Measurements from ENCODE around the gene PRODH2. TPM values are rescaled to one million over a fixed set of nuclear protein-coding genes. Genes with fewer than 3 reads are reported as not detected.

PRODH2 gene
- total RNA-seq, 1 donor from 2014 or later, result not detected

DNA sequence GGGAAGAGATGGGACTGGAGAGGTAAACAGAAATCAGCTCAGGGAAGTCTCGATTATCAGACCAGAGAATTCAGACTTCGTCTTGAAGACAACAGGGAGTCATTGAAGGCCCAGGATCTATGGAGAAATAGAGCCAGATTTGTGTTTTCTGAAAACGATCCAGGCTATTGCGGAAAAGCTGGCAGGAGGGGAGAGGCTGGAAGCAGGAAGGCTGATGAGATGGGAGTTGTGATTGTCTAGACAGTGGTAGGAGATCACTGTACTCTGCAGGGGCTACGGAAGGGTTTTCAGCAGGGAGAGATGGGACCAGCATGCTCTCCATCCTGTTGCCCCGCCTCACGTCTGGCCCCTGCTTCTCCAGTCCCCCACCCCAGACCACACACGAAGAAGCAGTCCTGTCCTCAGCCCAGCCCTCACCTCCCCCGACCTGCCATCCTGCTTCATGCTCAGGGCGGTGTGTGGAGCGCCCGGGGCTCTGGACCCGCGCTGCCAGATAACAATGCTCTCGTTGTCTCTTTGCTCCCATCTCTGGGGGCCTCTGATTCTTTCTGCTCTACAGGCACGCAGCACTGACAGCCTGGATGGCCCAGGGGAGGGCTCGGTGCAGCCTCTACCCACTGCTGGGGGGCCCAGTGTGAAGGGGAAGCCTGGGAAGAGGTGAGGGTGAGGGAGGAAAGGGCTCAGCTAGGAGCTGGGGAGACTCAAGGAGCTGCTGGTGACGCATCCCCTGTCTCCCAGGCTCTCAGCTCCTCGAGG lies 35.4 kb downstream of the PRODH2 start:
- Histone ChIP-seq H3K36me3 (no peaks in the 10 kb centered on the region), H3K4me1 (peaks cover 4% of the 10 kb centered on the region), H3K27me3 (no peaks in the 10 kb centered on the region), H3K27ac (no peak overlapping the region), H3K9me3 (no peaks in the 10 kb centered on the region), H3K4me3 (no peak overlapping the region)
- intact Hi-C loops (cut with DNase I), result no loop called here
- ATAC-seq (no peak), DNase-seq (no peak)
- TF ChIP-seq, protein P1, sequence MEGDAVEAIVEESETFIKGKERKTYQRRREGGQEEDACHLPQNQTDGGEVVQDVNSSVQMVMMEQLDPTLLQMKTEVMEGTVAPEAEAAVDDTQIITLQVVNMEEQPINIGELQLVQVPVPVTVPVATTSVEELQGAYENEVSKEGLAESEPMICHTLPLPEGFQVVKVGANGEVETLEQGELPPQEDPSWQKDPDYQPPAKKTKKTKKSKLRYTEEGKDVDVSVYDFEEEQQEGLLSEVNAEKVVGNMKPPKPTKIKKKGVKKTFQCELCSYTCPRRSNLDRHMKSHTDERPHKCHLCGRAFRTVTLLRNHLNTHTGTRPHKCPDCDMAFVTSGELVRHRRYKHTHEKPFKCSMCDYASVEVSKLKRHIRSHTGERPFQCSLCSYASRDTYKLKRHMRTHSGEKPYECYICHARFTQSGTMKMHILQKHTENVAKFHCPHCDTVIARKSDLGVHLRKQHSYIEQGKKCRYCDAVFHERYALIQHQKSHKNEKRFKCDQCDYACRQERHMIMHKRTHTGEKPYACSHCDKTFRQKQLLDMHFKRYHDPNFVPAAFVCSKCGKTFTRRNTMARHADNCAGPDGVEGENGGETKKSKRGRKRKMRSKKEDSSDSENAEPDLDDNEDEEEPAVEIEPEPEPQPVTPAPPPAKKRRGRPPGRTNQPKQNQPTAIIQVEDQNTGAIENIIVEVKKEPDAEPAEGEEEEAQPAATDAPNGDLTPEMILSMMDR (IDR thresholded peaks at IDR 0.05), result no peak

GRCh38 chr19:35776102-35776788 lies 36.4 kb downstream of the PRODH2 start:
- intact Hi-C loops (cut with DNase I), result no loop called here
- ATAC-seq (no peak), DNase-seq (no peak)
- Histone ChIP-seq H3K27ac (no peak overlapping the region), H3K9me3 (no peaks in the 10 kb centered on the region), H3K27me3 (no peaks in the 10 kb centered on the region), H3K4me1 (peaks cover 4% of the 10 kb centered on the region), H3K4me3 (peak overlapping the region; percentile 80), H3K36me3 (no peaks in the 10 kb centered on the region)
- TF ChIP-seq, protein P1 (IDR thresholded peaks at IDR 0.05), result no peak

DNA sequence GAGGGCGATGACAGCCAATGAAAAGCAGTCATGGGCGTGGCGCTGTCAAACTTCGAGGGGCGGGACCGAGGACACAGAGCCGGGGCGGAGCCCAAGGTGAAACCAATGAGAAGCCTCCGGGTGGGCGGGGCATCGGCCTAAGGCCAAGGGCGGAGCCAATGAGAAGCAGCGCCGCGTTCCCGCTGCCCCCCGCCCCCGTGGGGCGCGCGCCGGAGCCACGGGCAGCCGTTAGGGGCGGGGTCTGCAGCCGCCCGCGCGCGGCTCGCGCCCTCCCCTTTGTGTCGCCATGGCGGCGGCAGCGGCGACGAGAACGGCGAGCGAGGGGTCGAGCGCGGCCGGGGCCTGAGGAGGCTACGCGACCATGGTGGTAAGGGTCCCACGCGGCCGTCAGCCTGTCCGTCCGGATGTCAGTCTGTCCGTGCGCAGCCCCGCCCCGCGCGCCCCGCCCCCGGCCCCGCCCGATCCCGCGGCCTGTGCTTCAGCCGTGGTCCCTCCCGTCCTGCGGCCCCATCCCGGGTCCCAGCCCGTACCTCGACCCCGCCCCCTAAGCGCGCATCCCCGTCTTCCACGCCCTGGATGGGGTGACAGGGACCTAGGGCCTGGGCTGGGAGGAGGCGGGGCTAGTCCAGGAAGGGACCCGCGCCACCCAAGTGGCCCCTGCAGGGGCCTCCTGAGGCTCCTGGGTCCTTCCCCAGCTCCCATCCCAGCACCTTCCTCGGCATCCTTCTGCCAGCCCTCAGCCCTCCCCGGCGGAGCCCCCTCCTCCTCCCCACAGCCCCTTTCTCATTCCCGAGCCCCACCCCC lies 37.1 kb downstream of the PRODH2 start, which contains the start of gene ARHGAP33:
Gene ARHGAP33, plus strand, starts transcription at position 267 of the 804 bp plus-strand sequence. Its CDS starts 95 bp downstream, at position 362.
- peak; percentile 100 for DNase-seq
- H3K9me3 ChIP-seq, result no peaks in the 10 kb centered on the region

DNA sequence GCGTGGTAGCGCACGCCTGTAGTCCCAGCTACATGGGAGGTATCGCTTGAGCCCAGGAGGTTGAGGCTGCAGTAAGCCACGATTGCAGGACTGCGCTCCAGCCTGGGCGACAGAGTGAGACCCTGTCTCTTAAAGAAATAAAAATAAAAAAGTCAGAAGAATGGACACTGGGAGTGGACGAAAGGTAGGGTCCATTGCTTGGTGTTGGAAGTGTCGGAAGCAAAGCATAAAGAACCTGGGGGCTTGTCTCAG lies 37.7 kb downstream of the PRODH2 start:
- Histone ChIP-seq H3K36me3 (no peaks in the 10 kb centered on the region), H3K4me3 (peak overlapping the region; percentile 80), H3K4me1 (peaks cover 4% of the 10 kb centered on the region), H3K27ac (no peak overlapping the region), H3K27me3 (no peaks in the 10 kb centered on the region), H3K9me3 (no peaks in the 10 kb centered on the region)
- no peak for ATAC-seq
- intact Hi-C loops (cut with DNase I), result no loop called here
- peak; percentile 60 for DNase-seq
- TF ChIP-seq, protein P1 (IDR thresholded peaks at IDR 0.05), result no peak

More for the DNA sequence above, 37.1 kb downstream of the PRODH2 start, which contains the start of gene ARHGAP33:
- intact Hi-C loops (cut with DNase I), result no loop called here
- Histone ChIP-seq H3K27me3 (no peaks in the 10 kb centered on the region), H3K36me3 (no peaks in the 10 kb centered on the region), H3K4me1 (peaks cover 4% of the 10 kb centered on the region), H3K27ac (peak within 1 kb of the TSS; percentile 42), H3K4me3 (peak within 1 kb of the TSS; percentile 80)
- TF ChIP-seq, protein P1 (IDR thresholded peaks at IDR 0.05), result no peak
- peak; percentile 99 for ATAC-seq

DNA sequence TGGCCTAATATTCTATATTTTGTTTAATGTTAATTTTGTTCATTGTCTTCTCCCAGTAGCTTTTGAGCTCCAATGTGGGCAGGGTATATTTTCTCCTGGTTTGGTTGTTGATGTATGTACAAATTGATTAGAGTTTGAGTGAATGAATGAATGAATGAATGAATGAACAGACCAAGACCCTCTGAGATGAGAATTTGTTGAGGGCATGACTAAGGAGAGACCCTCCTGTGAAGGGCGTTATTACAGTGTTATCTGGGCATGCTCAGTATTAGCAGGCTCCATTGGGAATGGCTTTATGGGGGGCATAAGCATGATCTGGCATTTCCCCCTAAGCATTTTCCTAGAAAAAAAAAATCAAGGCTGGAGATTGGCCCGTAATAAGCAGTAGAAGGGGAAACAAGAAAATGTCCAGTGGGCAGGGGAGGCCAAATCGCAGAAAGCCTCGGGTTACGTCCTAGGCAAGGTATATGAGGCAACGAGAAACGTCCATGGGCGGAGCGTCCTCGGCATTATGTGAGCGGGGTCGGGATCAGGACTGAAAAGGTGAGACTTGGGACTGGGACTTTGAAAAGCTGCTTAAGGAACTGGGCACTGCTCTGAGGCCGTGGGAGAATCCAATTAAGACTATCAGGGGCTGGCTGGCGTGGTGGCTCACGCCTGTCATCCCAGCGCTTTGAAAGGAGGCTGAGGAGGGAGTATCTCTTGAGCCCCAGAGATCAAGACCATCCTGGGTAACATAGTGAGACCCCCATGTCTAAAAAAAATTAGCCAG lies 38.2 kb downstream of the PRODH2 start:
- peak overlapping the region; percentile 80 for H3K4me3 ChIP-seq
- H3K27ac ChIP-seq, result no peak overlapping the region
- DNase-seq (no peak), ATAC-seq (no peak)
- H3K36me3 ChIP-seq, result no peaks in the 10 kb centered on the region
- no peaks in the 10 kb centered on the region for H3K9me3 ChIP-seq
- TF ChIP-seq, protein P1 (IDR thresholded peaks at IDR 0.05), result no peak
- intact Hi-C loops (cut with DNase I), result no loop called here
- H3K4me1 ChIP-seq, result peaks cover 4% of the 10 kb centered on the region
- H3K27me3 ChIP-seq, result no peaks in the 10 kb centered on the region

Data from upper lobe of right lung (tissue), 1 donor.